ENCODE results near the gene OR2F2.

The OR2F2 gene

DNA sequence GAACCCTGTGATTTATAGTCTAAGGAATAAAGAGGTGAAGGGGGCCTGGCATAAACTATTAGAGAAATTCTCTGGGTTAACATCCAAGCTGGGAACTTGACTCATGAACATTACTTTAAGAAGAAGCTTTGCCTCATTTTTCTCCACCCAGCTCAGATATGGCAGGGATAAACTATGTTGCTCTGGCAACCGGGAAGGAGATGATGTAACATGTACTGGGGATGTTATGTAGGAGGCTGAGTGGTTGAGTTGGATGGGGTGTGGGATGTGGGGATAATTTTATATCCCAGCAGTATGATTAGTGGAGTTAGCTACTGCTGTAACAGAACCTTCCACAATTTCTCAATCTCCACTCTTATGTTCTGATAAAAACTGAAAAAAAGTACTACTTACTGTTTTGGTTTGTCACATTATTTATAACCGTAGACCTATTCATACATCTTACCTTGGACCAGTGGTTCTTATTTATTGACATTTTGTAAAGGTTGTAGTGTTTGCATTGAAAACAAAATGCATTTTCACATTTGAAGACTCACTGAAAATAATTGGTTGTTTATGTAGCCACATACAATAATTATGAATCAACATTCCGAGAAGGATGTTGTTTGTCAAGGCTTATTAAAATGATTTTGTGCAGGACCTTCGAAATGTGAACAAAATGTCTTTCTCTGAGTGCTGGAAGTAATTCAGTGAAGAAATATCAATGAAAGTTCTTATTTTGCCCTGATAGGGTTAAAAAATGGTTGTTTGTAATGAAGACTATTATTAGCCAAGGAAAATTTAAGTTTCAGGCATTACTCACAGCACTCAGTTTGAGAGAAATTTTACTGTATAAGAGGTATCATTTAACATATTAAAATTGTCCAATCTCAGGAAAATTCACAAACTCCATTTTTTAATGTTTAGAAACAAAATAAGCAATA lies 1.3 kb downstream of the OR2F2 start:
- CTCF ChIA-PET: interaction anchor here (2.4 kb wide), 1 partner anchor 13 kb away, joined by 7 read pairs; no protein-coding TSS in a partner anchor
- no peak for DNase-seq (ENCODE audit: extremely low spot score)
- TF ChIP-seq, protein P1, sequence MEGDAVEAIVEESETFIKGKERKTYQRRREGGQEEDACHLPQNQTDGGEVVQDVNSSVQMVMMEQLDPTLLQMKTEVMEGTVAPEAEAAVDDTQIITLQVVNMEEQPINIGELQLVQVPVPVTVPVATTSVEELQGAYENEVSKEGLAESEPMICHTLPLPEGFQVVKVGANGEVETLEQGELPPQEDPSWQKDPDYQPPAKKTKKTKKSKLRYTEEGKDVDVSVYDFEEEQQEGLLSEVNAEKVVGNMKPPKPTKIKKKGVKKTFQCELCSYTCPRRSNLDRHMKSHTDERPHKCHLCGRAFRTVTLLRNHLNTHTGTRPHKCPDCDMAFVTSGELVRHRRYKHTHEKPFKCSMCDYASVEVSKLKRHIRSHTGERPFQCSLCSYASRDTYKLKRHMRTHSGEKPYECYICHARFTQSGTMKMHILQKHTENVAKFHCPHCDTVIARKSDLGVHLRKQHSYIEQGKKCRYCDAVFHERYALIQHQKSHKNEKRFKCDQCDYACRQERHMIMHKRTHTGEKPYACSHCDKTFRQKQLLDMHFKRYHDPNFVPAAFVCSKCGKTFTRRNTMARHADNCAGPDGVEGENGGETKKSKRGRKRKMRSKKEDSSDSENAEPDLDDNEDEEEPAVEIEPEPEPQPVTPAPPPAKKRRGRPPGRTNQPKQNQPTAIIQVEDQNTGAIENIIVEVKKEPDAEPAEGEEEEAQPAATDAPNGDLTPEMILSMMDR (IDR thresholded peaks at IDR 0.05; ENCODE audit: control extremely low read depth, extremely low read depth, low read depth, missing control alignments): no peak
- POLR2A ChIA-PET: no interaction called here

DNA sequence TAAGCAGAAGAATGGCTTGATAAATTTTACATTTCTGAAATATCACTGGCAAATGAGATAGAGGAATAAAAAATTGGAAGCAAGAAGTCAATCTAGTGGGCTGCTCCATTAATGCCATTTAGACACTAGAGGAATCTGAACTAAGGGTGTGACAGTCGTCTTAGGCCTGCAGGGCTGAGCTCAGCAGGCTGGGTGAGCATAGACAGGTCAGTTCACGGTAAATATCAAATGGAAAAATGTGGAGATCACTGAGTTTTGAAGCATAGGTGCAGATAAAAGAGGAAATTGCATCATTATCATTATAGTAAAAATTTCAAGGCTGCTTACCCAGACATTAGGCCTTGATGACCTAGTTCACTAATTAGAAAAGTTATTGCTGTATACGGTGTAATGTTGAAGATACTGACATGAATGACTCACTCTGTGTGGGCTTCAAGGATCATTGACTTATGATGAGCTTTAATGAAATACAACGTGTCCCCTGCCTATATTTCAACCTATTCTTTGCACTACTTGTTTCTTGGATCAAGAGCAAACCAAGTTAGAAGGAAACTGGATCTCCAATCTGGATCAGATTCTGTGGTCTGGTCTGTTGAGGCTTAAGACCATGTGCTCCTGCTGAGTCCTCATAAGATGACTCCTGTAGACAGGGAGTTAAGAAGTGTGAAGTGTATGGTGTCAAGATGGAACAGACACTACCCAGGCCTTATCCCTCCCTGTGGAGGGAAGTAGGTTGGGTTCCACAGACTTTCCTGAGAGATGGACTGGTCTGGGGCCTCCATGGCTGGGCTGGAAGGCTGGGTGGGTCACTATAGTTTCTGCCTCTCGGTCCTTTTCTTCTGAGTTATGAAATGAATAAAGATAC lies 3.6 kb downstream of the OR2F2 start:
- TF ChIP-seq, protein P1 (IDR thresholded peaks at IDR 0.05; ENCODE audit: control extremely low read depth, extremely low read depth, low read depth, missing control alignments): no peak
- ChIA-PET CTCF (interaction anchor here (2.4 kb wide), 1 partner anchor 11 kb away, joined by 7 read pairs; no protein-coding TSS in a partner anchor), POLR2A (no interaction called here)
- DNase-seq (ENCODE audit: extremely low spot score): no peak

DNA sequence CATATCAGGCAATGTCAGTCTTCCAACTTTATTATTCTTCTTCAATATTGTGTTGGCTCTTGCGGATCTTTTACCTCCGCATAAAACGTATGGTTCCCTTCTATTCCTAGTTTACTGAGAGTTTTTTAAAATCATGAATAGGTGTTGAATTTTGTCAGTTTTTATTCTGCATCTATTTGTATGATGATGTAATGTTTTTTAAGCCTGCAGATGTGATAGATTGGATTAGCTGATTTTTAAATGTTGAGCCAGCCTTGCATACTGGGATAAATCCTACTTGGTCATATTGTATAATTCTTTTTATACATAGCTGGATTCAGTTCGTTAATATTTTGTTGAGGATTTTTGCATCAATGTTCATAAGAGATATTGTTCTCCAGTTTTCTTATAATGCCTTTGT lies 10.4 kb downstream of the OR2F2 start:
- TF ChIP-seq, protein P1 (IDR thresholded peaks at IDR 0.05; ENCODE audit: control extremely low read depth, extremely low read depth, low read depth, missing control alignments): no peak
- ChIA-PET POLR2A (no interaction called here), CTCF (no interaction called here)
- no peak for DNase-seq (ENCODE audit: extremely low spot score)

DNA sequence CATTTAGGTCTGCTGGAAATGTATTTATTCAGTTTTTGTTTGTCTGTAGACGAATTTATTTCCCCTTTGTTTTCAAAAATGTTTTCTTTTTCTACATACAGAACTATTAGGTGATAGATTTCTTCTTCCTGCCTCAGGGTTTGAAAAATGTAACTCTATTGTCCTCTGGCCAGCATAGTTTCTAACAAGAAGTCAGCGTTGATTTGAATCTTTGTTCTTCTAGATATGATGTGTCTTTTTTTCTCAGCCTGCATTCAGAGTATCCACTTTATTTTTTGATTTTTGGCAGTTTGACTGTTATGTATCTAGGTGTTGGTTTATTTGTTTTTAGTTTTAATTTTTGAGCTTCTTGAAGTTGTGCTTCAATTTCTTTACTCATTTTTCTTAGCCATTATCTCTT lies 12.1 kb downstream of the OR2F2 start:
- CTCF ChIA-PET: no interaction called here
- no peak for DNase-seq (ENCODE audit: extremely low spot score)
- POLR2A ChIA-PET: no interaction called here
- TF ChIP-seq, protein P1 (IDR thresholded peaks at IDR 0.05; ENCODE audit: control extremely low read depth, extremely low read depth, low read depth, missing control alignments): no peak

DNA sequence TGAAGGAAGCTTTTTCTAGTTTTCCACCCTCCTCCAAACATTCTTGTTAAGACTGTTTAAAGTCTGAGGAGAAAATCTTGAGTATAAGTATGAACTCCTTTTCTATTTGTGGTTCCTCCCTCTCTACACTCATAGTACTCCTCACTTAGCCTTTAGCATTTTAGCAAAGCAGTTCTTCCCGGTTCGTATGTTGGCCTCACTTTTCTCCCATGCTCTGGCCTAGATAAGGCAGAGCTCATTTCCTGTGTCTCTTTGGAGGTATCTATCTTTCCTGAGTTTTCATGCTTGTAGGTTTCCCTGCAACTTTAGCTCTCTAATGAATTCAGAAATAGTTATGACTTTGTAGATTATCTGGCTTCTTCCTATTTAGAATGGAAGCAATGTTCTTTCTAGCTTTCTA lies 13.7 kb downstream of the OR2F2 start:
- TF ChIP-seq, protein P1 (IDR thresholded peaks at IDR 0.05; ENCODE audit: control extremely low read depth, extremely low read depth, low read depth, missing control alignments): no peak
- no peak for DNase-seq (ENCODE audit: extremely low spot score)
- ChIA-PET POLR2A (no interaction called here), CTCF (interaction anchor here (1.0 to 2.1 kb wide), 3 partner anchors 9 to 15 kb away, joined by 3 to 7 read pairs (median 4); no protein-coding TSS in a partner anchor)

DNA sequence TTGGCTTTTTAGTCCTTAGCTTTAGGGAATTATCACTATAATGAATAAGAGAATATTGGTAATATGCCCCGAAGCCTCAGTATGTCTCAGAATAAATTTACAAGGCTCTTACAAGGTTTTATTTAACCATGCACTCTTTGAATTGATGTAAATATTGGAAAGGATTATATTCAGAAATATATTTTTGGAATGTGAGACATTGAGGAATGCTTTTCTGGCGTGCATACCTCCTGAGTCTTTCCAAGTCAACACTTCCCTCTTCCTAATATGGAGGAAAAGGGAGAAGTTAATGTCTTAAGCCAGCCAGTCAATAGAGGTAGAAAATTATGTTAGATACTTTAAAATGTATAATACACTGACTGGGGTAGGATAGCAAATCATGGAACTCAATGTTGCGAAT lies 18.4 kb downstream of the OR2F2 start:
- DNase-seq (ENCODE audit: extremely low spot score): no peak
- ChIA-PET CTCF (no interaction called here), POLR2A (no interaction called here)
- TF ChIP-seq, protein P1 (IDR thresholded peaks at IDR 0.05; ENCODE audit: control extremely low read depth, extremely low read depth, low read depth, missing control alignments): no peak

Measured in GM10248 (cell line).